Measurements from ENCODE around the gene FAM170B. TPM values are rescaled to one million over a fixed set of nuclear protein-coding genes. Genes with fewer than 3 reads are reported as not detected.

Gene FAM170B
- total RNA-seq, 1 donor from 2014 or later, result not detected

DNA sequence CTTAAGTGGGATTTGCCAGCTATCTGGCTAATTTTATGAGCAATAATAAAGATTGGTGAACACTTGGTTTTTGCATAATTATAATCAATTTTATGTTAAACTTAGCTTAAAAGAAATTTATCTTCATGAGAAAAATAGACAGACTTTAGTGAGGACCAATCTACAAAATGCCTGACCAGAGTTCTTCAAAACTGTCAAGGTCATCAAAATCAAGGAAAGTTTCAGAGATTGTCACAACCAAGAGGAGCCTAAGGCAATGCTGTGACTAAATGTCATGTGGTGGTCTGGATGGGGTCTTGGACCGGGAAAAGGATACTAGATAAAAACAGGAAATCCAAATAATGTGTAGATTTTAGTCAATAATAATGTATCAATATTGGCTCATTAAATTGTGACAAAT lies 17.7 kb upstream of the FAM170B start:
- Mint-ChIP-seq H3K27me3 (ENCODE audit: low read depth) (peaks cover 10% of the 10 kb centered on the region), H3K4me3 (ENCODE audit: unreplicated experiment) (no peak overlapping the region), H3K36me3 (ENCODE audit: low read depth) (peaks cover 3% of the 10 kb centered on the region), H3K9me3 (ENCODE audit: low read depth) (peaks cover 10% of the 10 kb centered on the region), H3K4me1 (ENCODE audit: low read depth) (no peaks in the 10 kb centered on the region), H3K27ac (ENCODE audit: unreplicated experiment) (no peak overlapping the region)
- no peak for DNase-seq (ENCODE audit: low spot score)
- TF ChIP-seq, protein P1, sequence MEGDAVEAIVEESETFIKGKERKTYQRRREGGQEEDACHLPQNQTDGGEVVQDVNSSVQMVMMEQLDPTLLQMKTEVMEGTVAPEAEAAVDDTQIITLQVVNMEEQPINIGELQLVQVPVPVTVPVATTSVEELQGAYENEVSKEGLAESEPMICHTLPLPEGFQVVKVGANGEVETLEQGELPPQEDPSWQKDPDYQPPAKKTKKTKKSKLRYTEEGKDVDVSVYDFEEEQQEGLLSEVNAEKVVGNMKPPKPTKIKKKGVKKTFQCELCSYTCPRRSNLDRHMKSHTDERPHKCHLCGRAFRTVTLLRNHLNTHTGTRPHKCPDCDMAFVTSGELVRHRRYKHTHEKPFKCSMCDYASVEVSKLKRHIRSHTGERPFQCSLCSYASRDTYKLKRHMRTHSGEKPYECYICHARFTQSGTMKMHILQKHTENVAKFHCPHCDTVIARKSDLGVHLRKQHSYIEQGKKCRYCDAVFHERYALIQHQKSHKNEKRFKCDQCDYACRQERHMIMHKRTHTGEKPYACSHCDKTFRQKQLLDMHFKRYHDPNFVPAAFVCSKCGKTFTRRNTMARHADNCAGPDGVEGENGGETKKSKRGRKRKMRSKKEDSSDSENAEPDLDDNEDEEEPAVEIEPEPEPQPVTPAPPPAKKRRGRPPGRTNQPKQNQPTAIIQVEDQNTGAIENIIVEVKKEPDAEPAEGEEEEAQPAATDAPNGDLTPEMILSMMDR (IDR thresholded peaks at IDR 0.05), result no peak

DNA sequence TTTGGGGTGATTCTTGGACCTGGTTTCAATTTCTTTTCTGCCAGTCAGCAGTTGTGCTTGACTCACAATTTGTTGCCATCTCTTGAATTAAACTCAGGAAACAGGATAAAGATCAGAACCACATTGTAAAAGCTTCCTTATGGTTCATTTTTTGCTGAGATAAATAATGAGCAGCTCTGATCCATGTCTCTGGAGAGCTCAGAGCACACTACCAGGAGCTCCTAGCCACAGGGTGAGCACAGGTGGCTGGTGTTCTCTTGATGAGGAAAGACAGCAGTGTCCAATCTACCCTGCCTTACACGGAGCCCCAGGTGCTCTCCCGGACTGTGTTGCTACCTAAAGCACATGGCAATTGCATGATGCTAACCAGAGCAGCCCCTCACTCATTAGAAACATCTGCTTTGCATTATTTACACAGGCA lies 17.2 kb upstream of the FAM170B start:
- H3K4me3 Mint-ChIP-seq (ENCODE audit: unreplicated experiment), result no peak overlapping the region
- peaks cover 10% of the 10 kb centered on the region for H3K9me3 Mint-ChIP-seq (ENCODE audit: low read depth)

DNA sequence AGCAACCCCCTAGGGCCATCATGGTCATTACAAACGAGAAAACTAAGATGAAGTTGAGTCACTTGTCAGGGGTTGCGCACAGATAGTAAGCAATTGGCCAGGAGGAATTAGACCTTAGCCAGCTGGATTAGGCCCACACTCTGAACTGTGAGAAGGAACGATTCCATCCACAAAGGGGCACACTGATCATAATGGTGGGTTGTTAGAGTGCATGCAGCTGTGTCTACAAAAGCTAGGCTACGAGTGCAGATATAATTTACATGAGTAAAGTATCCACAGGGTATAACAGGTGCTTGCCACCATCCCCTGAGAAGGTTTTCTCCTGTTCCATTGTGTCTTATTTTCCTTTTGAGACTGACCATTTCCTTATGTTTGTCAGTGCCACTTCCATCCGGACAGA lies 16.6 kb upstream of the FAM170B start:
- TF ChIP-seq, protein P1 (IDR thresholded peaks at IDR 0.05), result no peak
- H3K9me3 Mint-ChIP-seq (ENCODE audit: low read depth), result peaks cover 10% of the 10 kb centered on the region

More for the DNA sequence above, 17.2 kb upstream of the FAM170B start:
- TF ChIP-seq, protein P1 (IDR thresholded peaks at IDR 0.05), result no peak
- no peak for DNase-seq (ENCODE audit: low spot score)
- H3K27me3 Mint-ChIP-seq (ENCODE audit: low read depth), result peaks cover 10% of the 10 kb centered on the region
- no peak overlapping the region for H3K27ac Mint-ChIP-seq (ENCODE audit: unreplicated experiment)
- peaks cover 3% of the 10 kb centered on the region for H3K36me3 Mint-ChIP-seq (ENCODE audit: low read depth)
- no peaks in the 10 kb centered on the region for H3K4me1 Mint-ChIP-seq (ENCODE audit: low read depth)

DNA sequence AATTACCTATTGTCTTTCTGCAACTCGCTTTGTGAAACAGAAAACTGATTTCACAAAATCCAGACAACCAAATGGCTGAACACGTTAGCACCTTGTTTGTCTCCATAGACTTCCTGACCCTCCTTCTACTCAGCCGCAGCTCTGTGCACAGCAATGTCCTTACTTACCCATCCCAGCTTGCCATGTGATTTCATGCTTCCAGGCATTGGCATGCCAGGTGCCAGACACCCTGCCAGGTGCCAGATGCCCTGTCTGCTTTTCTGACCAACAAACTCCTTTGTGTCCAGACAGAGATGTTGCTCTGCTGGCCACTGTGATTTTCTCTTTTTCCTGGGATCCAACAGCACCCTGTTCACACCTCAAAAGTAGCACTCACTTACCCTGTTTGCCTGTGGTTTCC lies 16.1 kb upstream of the FAM170B start:
- H3K9me3 Mint-ChIP-seq (ENCODE audit: low read depth), result peaks cover 10% of the 10 kb centered on the region
- TF ChIP-seq, protein P1 (IDR thresholded peaks at IDR 0.05), result no peak
- DNase-seq (ENCODE audit: low spot score), result no peak
- no peak overlapping the region for H3K27ac Mint-ChIP-seq (ENCODE audit: unreplicated experiment)
- H3K4me1 Mint-ChIP-seq (ENCODE audit: low read depth), result no peaks in the 10 kb centered on the region
- peaks cover 3% of the 10 kb centered on the region for H3K36me3 Mint-ChIP-seq (ENCODE audit: low read depth)
- no peak overlapping the region for H3K4me3 Mint-ChIP-seq (ENCODE audit: unreplicated experiment)
- peaks cover 11% of the 10 kb centered on the region for H3K27me3 Mint-ChIP-seq (ENCODE audit: low read depth)

More for the DNA sequence above, 16.6 kb upstream of the FAM170B start:
- no peaks in the 10 kb centered on the region for H3K4me1 Mint-ChIP-seq (ENCODE audit: low read depth)
- DNase-seq (ENCODE audit: low spot score), result no peak
- peaks cover 3% of the 10 kb centered on the region for H3K36me3 Mint-ChIP-seq (ENCODE audit: low read depth)
- H3K27ac Mint-ChIP-seq (ENCODE audit: unreplicated experiment), result no peak overlapping the region
- peaks cover 11% of the 10 kb centered on the region for H3K27me3 Mint-ChIP-seq (ENCODE audit: low read depth)
- H3K4me3 Mint-ChIP-seq (ENCODE audit: unreplicated experiment), result no peak overlapping the region

DNA sequence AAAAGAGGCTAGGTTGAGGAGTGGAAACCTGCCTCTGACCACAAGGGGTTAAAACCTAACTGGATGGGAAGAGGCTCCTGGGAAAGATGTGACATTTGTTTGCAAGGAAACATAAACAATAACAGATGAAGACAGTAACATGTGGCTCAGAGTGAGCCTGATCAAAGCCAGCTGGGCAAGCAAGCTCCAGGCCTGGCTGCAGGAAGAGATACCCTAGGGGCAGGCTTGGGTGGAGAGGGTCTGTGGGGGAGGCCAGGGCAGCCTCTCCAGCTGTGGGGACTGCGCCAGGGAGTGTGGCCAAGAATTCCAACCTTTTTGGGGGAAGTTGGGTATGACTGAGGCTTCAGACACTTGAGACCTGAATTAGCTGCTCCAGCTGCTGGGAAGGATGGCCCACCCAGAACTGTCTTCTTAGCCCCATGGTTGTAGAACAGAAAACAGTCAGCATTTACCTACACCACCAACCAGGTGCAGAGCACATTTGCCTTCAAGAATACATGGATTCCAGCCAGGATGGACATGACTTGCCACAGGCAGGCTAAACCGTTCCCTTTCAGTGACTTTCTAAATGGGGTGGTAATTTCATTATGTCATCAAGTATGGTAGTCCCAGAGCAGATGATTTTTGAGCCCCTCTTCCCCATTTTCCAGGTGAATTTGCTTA lies 10.4 kb upstream of the FAM170B start:
- no peak overlapping the region for H3K4me3 Mint-ChIP-seq (ENCODE audit: unreplicated experiment)
- TF ChIP-seq, protein P1 (IDR thresholded peaks at IDR 0.05), result no peak
- H3K36me3 Mint-ChIP-seq (ENCODE audit: low read depth), result peaks cover 3% of the 10 kb centered on the region
- peaks cover 3% of the 10 kb centered on the region for H3K27me3 Mint-ChIP-seq (ENCODE audit: low read depth)
- peaks cover 10% of the 10 kb centered on the region for H3K9me3 Mint-ChIP-seq (ENCODE audit: low read depth)
- no peak for DNase-seq (ENCODE audit: low spot score)
- peaks cover 11% of the 10 kb centered on the region for H3K4me1 Mint-ChIP-seq (ENCODE audit: low read depth)
- H3K27ac Mint-ChIP-seq (ENCODE audit: unreplicated experiment), result no peak overlapping the region
